HG03354 (cell line): ENCODE results near the gene KANSL1.

Experiments used
- ATAC-seq: cut with Tn5 transposase; IDR thresholded peaks from one replicate; pipeline ENCODE4 v1.9.1; 2021; ENCODE audit warnings: mild to moderate bottlenecking; ENCODE audit not compliant: unreplicated experiment, poor library complexity, severe bottlenecking

Gene KANSL1

GRCh38 chr17:46150216-46150963 is 42.8 kb downstream of the KANSL1 start:
- ATAC-seq, result no peak

- no peak for ATAC-seq
These were observed 45.0 kb downstream of the KANSL1 start for GRCh38 chr17:46148247-46148646.

GRCh38 chr17:46147296-46147695 is 45.9 kb downstream of the KANSL1 start:
- no peak for ATAC-seq

- ATAC-seq, result no peak
These were observed 49.0 kb downstream of the KANSL1 start for GRCh38 chr17:46144246-46144645.

- ATAC-seq, result no peak
These were observed 49.4 kb downstream of the KANSL1 start for GRCh38 chr17:46143827-46144236.

- no peak for ATAC-seq
These were observed 51.6 kb downstream of the KANSL1 start for GRCh38 chr17:46141645-46142044.

GRCh38 chr17:46140645-46141197 is 52.5 kb downstream of the KANSL1 start:
- ATAC-seq, result no peak

GRCh38 chr17:46139432-46140210 is 53.6 kb downstream of the KANSL1 start:
- ATAC-seq, result no peak

GRCh38 chr17:46138473-46138872 is 54.8 kb downstream of the KANSL1 start:
- ATAC-seq, result no peak

GRCh38 chr17:46136820-46137219 is 56.4 kb downstream of the KANSL1 start:
- no peak for ATAC-seq

GRCh38 chr17:46135879-46136563 is 57.2 kb downstream of the KANSL1 start:
- ATAC-seq, result no peak

GRCh38 chr17:46135126-46135812 is 58.0 kb downstream of the KANSL1 start:
- no peak for ATAC-seq

- no peak for ATAC-seq
These were observed 63.9 kb downstream of the KANSL1 start for GRCh38 chr17:46129302-46129701.

GRCh38 chr17:46128453-46128852 is 64.8 kb downstream of the KANSL1 start:
- ATAC-seq, result no peak

GRCh38 chr17:46127524-46127923 is 65.7 kb downstream of the KANSL1 start:
- ATAC-seq, result no peak

GRCh38 chr17:46126840-46127239 is 66.4 kb downstream of the KANSL1 start:
- ATAC-seq, result no peak

GRCh38 chr17:46125831-46126230 is 67.4 kb downstream of the KANSL1 start:
- no peak for ATAC-seq

GRCh38 chr17:46124695-46125592 is 68.3 kb downstream of the KANSL1 start:
- ATAC-seq, result no peak

GRCh38 chr17:46123607-46124006 is 69.6 kb downstream of the KANSL1 start:
- no peak for ATAC-seq
